Transverse colon (tissue), 3 donors: ENCODE data around the gene MRPS18B.

Experiments used
- CTCF ChIP-seq, 5 experiments: fragments of 200-600 bp in 3 of 5; fragments of 450-650 bp in 2 of 5; sonication (generic) in 3 of 5; IDR thresholded peaks; 1 replicate in 2 of 5; 2 replicates in 3 of 5; pipeline ENCODE4 v1.5.1; 2016 to 2017; ENCODE audit warnings: antibody characterized with exemption in 5 of 5, inconsistent platforms in 3 of 5, mild to moderate bottlenecking in 2 of 5, moderate library complexity in 1 of 5
- POLR2A ChIP-seq: fragments of 450-650 bp; IDR thresholded peaks from one replicate; pipeline ENCODE4 v1.6.1; 2016; ENCODE audit warnings: antibody characterized with exemption, mild to moderate bottlenecking, moderate library complexity

GRCh38 chr6:30619561-30619960 lies 1.9 kb downstream of the MRPS18B start:
- TF ChIP-seq CTCF (IDR thresholded peaks at IDR 0.05) (no peak), POLR2A (no peak)
